Measurements from ENCODE around the gene FBLN2.

Gene FBLN2

GRCh38 chr3:13662238-13662847 lies 113.4 kb downstream of the FBLN2 start:
- TF ChIP-seq CTCF (IDR thresholded peaks at IDR 0.05; ENCODE audit: low read depth, low read length), result no peak
- no peak overlapping the region for H3K4me3 ChIP-seq (replicated peaks in 1 of 2; ENCODE audit: low read depth in 2 of 2, low read length in 2 of 2)
- no peak for DNase-seq (ENCODE audit: low read depth in 2 of 2)

GRCh38 chr3:13663781-13664535 lies 115.0 kb downstream of the FBLN2 start:
- no peak for TF ChIP-seq CTCF (IDR thresholded peaks at IDR 0.05; ENCODE audit: low read depth, low read length)
- no peak for DNase-seq (ENCODE audit: low read depth in 2 of 2)

GRCh38 chr3:13665582-13666226 lies 116.8 kb downstream of the FBLN2 start:
- H3K4me3 ChIP-seq (replicated peaks in 1 of 2; ENCODE audit: low read depth in 2 of 2, low read length in 2 of 2), result no peak overlapping the region
- TF ChIP-seq CTCF (IDR thresholded peaks at IDR 0.05; ENCODE audit: low read depth, low read length), result no peak
- no peak for DNase-seq (ENCODE audit: low read depth in 2 of 2)

More at GRCh38 chr3:13663781-13664535, 115.0 kb downstream of the FBLN2 start:
- no peak overlapping the region for H3K4me3 ChIP-seq (replicated peaks in 1 of 2; ENCODE audit: low read depth in 2 of 2, low read length in 2 of 2)

GRCh38 chr3:13666227-13666619 lies 117.3 kb downstream of the FBLN2 start:
- DNase-seq (ENCODE audit: low read depth in 2 of 2), result no peak
- TF ChIP-seq CTCF (IDR thresholded peaks at IDR 0.05; ENCODE audit: low read depth, low read length), result no peak
- no peak overlapping the region for H3K4me3 ChIP-seq (replicated peaks in 1 of 2; ENCODE audit: low read depth in 2 of 2, low read length in 2 of 2)

- no peak for DNase-seq (ENCODE audit: low read depth in 2 of 2)
- H3K4me3 ChIP-seq (replicated peaks in 1 of 2; ENCODE audit: low read depth in 2 of 2, low read length in 2 of 2), result no peak overlapping the region
- TF ChIP-seq CTCF (IDR thresholded peaks at IDR 0.05; ENCODE audit: low read depth, low read length), result no peak
These were observed 118.1 kb downstream of the FBLN2 start for GRCh38 chr3:13666781-13667709.

GRCh38 chr3:13668136-13668535 lies 119.2 kb downstream of the FBLN2 start:
- no peak for DNase-seq (ENCODE audit: low read depth in 2 of 2)
- no peak for TF ChIP-seq CTCF (IDR thresholded peaks at IDR 0.05; ENCODE audit: low read depth, low read length)
- no peak overlapping the region for H3K4me3 ChIP-seq (replicated peaks in 1 of 2; ENCODE audit: low read depth in 2 of 2, low read length in 2 of 2)

Measured in cardiac fibroblast (primary cell).